ENCODE results near the gene MIOX. TPM values are rescaled to one million over a fixed set of nuclear protein-coding genes. Genes with fewer than 3 reads are reported as not detected.
A peak's percentile ranks its signal among the peaks of the same experiment; 100 is the strongest.

The MIOX gene
- total RNA-seq, 1 experiment from 2014 or later = 0.39 TPM

GRCh38 chr22:50461979-50462540 lies 24.6 kb upstream of the MIOX start:
- TF ChIP-seq MAX (IDR thresholded peaks at IDR 0.05) (no peak), POLR2A (IDR thresholded peaks at IDR 0.05; ENCODE audit: borderline replicate concordance, extremely low read depth, insufficient read depth, insufficient read length) (no peak), ZNF274 (IDR thresholded peaks at IDR 0.05; ENCODE audit: low read depth, low read length) (no peak), SIN3A (IDR thresholded peaks at IDR 0.05; ENCODE audit: low read depth) (no peak), POLR2AphosphoS5 (IDR thresholded peaks at IDR 0.05; ENCODE audit: low read depth, low read length) (no peak), RAD21 (IDR thresholded peaks at IDR 0.05; ENCODE audit: low read depth) (no peak), TCF7L2 (IDR thresholded peaks at IDR 0.05; ENCODE audit: borderline replicate concordance, extremely low read depth, insufficient read depth, insufficient read length) (no peak), ATF3 (IDR thresholded peaks at IDR 0.05) (no peak), REST (IDR thresholded peaks at IDR 0.05; ENCODE audit: low read depth) (no peak), SP1 (IDR thresholded peaks at IDR 0.05; ENCODE audit: low read depth) (no peak), ZBTB33 (IDR thresholded peaks at IDR 0.05; ENCODE audit: extremely low read depth, insufficient replicate concordance, low read length) (no peak), EZH2phosphoT487 (IDR thresholded peaks at IDR 0.05; ENCODE audit: borderline replicate concordance) (no peak), CTCF (IDR thresholded peaks at IDR 0.05 in 2 of 3, conservative IDR thresholded peaks at IDR 0.05 in 1 of 3; ENCODE audit: borderline replicate concordance in 1 of 3, insufficient read depth in 1 of 3, low read depth in 2 of 3, low read length in 2 of 3) (no peak)
- Histone ChIP-seq H4K20me1 (ENCODE audit: insufficient read depth) (no peaks in the 10 kb centered on the region), H3K4me3 (replicated peaks in 1 of 2; ENCODE audit: low read depth in 1 of 2, low read length in 2 of 2) (no peak overlapping the region), H3K79me2 (ENCODE audit: insufficient read depth, low read length) (no peaks in the 10 kb centered on the region), H3K27ac (ENCODE audit: low read depth, low read length) (no peak overlapping the region), H3K9me3 (ENCODE audit: control insufficient read depth in 1 of 2, insufficient read depth in 1 of 2, low read depth in 1 of 2, low read length in 2 of 2) (no peaks in the 10 kb centered on the region), H3K4me2 (ENCODE audit: low read length) (no peak overlapping the region), H3K36me3 (ENCODE audit: control insufficient read depth in 1 of 2, insufficient read depth in 2 of 2, low read length in 2 of 2) (peaks cover 22 to 29% of the 10 kb centered on the region in 2 experiments; a peak in 3 of 4 replicates), H3K9ac (ENCODE audit: low read length) (no peak overlapping the region), H3K27me3 (ENCODE audit: insufficient read depth, low read length) (no peaks in the 10 kb centered on the region), H3K4me1 (ENCODE audit: control insufficient read depth in 1 of 2, insufficient read depth in 2 of 2, low read length in 2 of 2) (no peaks in the 10 kb centered on the region), H2AFZ (ENCODE audit: low read depth, low read length, poor library complexity, severe bottlenecking) (no peak overlapping the region), H3K9me2 (ENCODE audit: insufficient read depth) (no peaks in the 10 kb centered on the region)
- intact Hi-C loops (cut with micrococcal nuclease) = no loop called here
- ATAC-seq = 0 out of 2 replicates have a peak, but pooled peaks have one; percentile 23
- DNase-seq (ENCODE audit: low read depth, low spot score) = no peak
- no TSS peak for BruUV-seq (replicated peaks)
- ChIA-PET POLR2A (no interaction called here), RAD21 (ENCODE audit: low non-redundant PET in 1 of 2, low total read pairs in 2 of 2, uncharacterized antibody in 2 of 2, unreplicated experiment in 2 of 2) (no interaction called here), CTCF (no interaction called here)
